ENCODE data around the gene TPRG1.
"Not testable (repeated sequence)": the region's sequence is repeated elsewhere in the genome, so short reads cannot be mapped to it uniquely, and the experiment has no call there.

Gene TPRG1

DNA sequence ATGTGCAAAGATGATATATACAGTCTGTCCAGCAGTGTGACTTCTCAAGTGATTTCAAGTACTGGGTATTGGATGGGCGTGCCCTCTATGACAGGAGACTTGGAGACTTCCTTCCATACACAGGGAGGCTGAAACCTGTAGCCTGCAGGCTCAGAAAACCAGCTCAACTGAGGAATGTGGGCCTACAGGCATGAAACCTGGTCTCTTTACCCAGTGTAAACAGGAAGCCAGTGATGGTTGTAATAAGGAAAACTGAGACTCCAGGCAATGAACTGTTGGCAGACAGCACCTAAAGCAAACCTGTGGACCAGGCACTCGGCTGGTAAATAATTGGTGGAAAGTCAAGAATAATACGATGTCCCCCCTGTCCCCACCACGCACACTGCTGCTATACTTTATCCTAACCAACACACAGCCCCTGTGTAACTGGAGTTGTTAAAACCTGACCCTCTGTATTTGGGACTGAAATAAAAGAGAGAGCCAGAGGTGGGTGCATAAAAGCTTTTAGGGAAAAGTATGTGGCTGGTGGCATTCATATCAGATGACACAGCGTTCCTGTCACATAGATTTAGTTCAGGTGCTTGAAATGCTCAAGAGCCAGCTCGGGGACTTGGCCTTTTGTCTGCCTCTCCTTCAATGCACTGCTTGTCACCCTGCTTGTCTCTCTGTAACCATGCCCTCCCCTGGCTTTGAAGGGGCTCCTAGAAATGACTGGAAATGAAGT lies 144.7 kb downstream of the TPRG1 start:
- no peak for DNase-seq (ENCODE audit: low read depth)

DNA sequence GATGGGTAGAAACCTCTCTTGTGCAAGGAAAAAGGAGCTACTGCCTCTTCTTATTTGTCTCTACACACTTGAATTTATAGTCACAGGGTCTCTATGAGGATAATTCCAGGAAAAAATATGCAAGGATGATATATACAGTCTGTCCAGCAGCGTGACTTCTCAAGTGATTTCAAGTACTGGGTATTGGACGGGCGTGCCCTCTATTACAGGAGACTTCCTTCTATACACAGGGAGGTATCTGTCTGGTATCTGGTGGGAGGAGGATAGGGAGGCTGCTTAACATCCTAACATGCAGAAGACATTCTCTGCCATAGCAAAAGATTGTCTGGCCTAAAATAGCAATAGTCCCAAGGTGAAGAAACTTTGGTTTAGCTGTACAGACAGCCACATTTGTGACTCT lies 146.1 kb downstream of the TPRG1 start:
- DNase-seq (ENCODE audit: low read depth) = no peak

DNA sequence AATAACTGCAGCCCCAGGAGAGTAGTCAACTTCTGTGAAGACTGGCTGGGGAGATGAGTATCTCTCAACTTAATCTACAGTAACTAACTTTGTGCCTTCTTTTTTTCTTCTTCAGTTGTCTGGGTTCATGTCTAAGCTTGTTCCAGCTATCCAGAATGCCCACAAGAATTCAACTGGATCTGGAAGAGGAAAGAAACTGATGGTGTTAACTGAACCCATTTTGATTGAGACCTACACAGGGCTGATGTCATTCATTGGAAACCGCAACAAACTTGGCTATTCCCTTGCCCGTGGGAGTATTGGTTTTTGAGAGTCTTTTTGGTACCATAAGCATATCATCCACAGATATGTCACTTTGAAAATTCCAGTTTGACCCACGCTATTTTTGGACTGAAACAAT lies 148.7 kb downstream of the TPRG1 start:
- DNase-seq (ENCODE audit: low read depth) = no peak

DNA sequence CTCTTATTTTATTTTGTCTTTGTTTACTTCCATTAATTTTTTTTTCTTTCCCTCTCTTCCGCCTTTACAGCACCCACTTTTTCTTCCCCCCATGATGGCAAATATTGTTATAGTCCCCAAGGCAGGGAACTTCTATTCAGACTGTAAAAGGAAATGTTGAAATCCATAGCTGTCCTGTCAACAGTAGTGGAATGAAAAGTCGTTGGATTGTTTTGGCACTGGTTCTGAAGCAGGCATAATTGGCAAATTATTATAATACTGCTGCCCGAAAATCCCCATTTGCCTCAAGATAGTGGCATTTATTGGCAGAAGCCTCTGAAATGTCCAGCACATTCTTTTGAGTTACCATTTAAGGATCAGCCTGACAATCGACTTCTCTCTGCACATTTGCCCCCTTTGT lies 150.6 kb downstream of the TPRG1 start:
- DNase-seq (ENCODE audit: low read depth) = no peak

DNA sequence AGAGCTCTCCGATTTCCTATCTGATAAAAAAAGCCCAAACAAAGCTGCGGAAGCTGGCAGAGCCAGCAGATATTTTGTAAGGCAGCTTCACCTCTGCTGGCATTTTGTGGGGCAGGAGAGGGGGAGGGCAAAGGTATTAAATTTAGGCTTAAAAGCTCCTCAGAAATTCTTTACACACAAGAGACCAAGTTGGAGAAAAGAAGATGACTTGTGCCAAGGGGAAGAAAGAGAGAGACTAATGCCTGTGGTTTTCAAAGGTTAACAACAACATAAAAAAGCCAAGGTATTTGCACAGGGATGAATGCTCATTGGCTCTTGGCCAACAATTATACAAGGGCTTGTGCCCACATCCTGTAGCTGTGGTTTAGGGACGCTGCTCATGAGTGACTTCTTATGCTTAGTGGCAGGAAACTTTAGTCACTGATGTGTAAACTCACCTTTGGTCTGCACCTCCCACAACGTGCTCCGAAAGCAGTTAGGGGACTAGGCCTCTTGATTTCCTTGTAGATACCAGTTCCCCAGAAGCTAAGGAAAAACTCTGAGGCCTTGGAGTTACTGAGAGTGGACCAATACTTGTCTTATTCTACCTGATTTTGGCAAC lies 152.9 kb downstream of the TPRG1 start:
- no peak for DNase-seq (ENCODE audit: low read depth)

DNA sequence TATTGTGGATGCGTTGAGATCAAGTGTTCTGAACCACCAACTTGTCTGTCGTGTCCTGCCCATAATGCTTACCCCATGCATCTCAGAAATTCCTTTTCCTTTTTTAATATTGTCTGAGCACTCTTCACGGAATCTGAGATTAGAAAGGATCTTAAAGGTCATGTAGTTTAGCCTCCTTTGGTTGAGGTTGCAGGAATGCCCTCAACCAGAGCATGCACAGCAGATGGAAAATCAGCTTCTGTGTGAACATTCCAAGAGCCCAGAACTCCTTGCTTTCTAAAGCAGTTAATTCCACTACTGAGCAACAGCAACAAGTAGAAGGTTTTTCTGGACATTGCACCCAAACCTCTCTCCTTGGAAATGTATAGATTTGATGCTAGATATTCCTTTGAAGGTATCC lies 153.7 kb downstream of the TPRG1 start:
- DNase-seq (ENCODE audit: low read depth) = no peak

DNA sequence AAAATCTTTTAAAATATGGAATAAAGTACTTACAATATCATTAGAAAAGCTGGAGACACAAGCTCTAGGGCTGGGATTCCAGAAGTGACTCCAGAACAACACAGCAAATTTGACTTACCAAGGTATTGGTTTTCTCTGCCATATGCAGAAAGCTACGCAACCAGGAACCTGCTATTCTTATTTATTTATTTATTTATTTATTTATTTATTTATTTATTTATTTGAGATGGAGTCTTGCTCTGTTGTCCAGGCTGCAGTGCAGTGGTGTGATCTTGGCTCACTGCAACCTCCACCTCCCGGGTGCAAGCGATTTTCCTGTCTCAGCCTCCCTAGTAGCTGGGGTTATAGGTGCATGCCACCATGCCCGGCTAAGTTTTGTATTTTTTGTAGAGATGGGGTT lies 157.9 kb downstream of the TPRG1 start:
- not testable (repeated sequence) for DNase-seq (ENCODE audit: low read depth)

DNA sequence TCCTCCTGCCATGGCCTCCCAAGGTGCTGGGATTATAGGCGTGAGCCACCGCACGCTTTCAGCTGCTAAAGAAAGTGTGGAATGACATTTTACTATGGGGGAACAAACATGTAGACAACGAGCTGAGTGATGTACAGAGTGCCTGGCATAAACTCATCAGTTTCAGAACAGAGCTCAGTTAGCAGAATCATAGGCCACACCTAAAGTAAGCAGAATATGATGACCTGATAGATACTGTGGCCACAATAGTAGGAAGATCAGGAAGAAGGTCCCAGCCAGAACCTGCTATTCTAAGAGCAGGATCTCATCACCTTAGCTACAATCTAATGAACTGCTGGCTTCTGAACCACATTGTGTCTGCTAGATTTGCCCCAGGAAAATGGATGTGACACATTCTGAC lies 158.3 kb downstream of the TPRG1 start:
- DNase-seq (ENCODE audit: low read depth) = no peak

DNA sequence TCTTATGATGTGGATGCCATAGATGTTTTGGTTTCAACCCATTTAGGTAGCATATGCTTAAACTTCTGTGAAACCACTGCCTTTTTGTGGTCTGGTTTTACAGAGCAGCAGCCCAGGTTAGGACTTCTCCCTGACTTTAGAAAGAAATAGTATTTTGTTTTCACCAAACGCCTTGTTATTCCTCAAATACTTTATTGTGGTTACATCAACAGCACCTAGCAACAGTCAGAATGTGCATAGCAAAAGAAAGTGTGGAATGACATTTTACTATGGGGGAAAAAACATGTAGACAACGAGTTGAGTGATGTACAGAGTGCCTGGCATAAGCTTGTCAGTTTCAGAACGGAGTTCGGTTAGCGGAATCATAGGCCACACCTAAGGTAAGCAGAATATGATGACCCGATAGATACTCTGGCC lies 159.2 kb downstream of the TPRG1 start:
- DNase-seq (ENCODE audit: low read depth) = no peak

DNA sequence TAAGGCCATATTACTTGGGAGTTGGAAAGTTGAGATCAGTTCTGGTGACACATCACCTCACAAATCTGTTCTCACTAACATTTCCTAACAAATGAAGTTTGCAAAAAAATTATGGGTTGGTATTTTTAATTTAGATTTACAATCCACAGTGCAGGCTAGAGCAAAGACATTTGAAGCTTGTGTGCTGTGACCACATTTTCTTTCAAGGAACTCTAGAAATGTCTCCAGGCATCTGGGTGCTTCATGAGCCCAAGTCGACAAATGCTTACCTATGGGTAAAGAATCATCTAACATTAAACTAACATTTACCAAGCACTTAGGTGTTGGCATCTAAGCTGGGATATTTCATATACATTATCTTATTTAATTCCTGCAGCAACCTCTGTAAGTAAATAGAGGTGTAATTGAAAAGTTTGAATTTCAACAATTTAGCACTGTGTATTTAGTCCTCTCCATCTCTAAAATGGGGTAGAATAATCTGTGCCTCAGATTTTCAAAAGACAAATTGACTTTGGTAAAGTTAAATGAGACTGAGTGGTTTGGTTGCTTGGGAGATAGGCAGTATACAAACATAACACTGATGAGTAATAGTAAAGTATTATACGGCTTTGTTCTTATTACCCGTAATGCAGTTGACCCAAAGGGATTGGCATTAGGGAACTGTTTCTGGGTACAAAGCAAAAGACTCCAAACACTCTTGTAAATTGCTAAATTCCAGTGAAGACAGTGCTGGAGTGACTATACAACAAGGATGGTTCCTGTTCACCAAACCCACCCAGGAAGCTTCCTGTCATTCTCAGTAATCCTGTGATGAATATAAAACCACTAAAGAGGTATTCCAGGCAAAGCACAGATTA lies 162.5 kb downstream of the TPRG1 start:
- DNase-seq (ENCODE audit: low read depth) = no peak

DNA sequence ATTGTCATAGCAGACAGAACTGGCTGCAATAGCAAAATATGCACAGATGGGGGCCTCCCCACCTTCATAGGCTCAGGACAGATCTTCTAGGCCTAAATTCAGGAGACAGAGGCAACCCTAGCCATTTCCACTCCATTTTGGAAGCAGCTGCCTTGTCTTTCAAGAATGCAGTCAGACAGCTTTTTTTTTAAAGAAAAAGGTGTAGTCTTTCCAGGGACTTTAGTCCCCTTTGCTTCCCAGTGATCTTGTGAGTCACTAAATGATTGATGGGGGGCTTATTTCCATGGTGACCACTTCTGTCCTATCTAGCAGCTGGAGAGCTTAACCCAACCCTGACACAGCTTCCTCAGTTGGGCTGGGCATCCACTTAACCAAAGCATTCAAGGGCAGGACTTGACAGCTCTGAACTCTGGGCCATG lies 165.9 kb downstream of the TPRG1 start:
- no peak for DNase-seq (ENCODE audit: low read depth)

DNA sequence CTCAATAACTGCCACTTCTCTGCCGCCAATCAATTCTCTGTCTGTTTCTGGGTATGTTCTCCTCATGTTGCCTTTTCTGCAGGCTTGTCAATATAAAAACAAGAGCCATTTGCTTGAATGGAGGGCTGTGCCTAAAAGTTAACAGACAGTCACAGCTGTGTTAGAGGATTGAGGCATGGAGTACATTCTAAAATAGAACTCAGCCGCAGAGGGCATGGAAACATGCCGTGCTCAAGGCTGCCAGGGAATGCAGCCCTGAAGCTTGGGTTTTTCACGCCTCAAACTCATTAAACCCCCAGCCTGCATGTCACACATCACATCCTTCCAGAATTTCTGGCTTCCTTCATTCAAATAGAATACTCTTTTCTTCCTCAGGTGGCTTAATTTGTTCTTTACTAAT lies 166.6 kb downstream of the TPRG1 start:
- no peak for DNase-seq (ENCODE audit: low read depth)

DNA sequence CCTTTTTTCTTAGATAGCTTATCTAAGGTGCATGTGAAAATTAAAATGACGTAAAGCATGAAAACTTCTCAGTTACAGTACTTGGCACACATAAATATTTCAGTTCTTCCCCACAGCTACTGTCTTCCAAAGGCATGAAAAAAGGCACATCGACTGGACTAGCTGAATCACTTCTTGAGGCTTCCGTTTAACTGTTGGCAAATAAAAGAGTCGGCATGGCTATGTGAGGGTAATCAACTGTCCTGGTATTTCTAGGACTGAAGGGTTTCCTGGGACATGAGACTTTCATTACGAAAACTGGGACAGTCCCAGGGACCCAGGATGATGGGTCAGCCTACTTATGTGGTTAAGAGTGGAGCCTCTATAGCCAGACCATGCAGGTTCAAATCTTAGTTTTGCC lies 168.2 kb downstream of the TPRG1 start:
- no peak for DNase-seq (ENCODE audit: low read depth)

DNA sequence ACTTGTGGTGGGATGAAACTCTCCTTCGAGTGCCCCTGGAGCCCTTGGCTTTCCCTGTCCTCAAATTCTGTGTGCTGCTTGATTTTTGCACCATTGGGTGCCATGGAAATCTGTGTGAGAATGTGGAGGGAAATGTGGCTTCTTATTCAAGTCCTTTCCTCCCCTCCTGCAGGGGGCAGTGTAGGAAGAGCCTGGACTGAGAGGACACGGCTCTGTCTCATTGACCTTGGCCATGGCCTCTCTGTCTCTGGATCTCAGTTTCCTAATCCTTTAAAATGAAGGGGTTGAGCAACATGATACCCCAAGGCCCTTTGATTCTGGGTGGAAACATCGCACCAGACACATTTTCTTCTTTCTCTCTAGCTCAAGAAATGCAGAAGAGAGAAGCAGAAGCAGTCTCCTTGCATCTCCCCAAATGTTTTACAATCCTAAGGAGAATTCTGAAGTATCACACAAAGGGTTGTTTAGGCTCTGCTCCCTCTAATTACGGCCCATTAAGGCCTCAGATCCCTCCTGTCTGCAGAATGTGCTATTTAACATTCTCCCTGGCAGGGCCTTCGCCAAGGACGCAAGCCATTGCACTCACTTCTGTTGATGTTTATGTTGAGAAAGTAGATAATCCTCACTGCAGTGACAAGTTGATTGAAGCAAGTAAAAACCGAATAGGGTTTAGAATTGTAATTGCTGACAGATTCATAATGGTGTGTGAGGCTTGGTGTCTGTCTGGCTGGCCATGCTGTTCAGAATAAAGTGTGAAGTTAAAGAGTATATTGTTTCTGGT lies 169.1 kb downstream of the TPRG1 start:
- DNase-seq (ENCODE audit: low read depth) = no peak

DNA sequence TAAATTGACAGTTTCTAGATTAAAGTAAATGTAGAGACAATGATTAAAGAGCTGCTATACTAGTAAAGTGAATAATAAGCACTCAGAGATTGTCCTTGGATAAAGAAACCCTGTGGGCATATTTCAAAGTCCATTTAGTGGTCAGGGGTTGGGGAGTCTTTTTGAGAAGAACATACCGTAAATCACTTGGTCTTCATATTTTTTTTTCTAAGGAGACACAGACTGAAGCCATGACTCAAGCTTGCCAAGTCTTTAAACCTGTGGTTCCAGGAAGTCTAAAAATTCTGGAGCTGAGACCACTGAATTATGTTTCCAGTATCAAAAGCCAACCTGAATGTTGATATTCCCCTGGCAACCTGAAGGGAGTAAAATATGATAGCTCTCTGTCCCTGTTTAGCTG lies 171.0 kb downstream of the TPRG1 start:
- no peak for DNase-seq (ENCODE audit: low read depth)

DNA sequence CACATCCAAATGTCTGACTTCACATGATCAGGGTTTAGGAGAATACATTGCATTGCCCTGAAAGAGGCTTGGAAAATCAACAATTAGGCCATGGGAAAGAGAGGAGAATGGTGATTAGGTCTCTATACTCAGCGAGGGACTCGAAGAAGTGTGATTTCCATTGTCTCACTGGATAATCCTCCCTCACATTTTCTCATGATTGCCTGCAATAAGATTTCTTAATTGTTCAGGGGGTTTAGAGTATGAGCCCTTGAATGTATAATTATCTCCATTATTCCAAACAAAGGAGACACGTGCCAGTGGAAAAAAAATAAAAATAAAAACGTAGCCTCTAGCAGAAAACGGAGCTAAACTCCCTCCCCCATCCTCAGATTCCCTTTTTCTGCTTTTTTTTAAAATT lies 173.2 kb downstream of the TPRG1 start:
- DNase-seq (ENCODE audit: low read depth) = no peak

DNA sequence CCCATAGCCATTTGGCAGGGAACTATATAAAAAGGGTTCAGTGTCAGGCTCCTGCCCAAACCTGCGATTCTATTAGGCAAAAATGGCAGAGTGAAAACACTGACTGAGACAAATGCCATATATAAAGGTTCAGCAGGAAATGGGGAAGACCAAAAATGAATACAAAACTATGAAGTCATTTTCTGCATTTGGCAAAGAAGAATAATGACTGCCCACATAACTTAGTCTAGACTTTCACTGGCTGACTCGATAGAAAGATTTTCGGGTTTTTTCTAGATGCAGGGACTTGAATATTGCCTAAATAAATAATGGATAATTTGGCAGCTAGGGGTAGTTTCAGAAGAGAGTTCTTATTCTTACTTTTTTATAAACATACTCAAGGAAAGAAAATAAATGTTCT lies 178.0 kb downstream of the TPRG1 start:
- DNase-seq (ENCODE audit: low read depth) = no peak

DNA sequence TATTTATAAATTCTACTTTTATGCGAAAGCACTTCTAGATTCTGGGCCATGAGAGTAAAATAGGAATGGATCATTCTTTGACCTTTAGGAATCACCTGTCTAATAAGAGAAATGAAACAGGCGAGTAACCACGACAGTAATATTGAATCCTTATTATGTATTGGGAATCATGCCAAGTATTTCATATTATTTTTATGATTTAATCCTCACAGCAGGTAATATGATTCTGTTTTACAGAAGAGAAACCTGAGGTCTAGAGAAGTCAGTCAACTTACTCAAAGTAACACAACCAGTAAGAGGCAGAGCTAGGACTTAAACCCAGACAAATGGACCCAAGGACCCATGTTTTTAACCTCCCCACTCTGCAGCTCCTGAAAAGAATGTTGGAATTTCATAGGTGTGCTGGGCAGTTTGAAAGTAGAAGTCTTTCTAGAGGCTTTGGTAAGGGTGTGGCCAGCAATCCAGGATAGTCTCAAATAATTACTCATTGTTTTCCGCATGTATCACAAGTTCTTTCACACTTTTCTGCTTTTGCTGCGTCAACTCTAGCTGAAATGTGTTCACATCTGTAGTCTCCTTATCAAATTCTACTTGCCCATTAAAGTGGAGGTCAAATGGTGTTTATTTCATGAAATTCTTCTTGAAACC lies 181.7 kb downstream of the TPRG1 start:
- DNase-seq (ENCODE audit: low read depth) = no peak

DNA sequence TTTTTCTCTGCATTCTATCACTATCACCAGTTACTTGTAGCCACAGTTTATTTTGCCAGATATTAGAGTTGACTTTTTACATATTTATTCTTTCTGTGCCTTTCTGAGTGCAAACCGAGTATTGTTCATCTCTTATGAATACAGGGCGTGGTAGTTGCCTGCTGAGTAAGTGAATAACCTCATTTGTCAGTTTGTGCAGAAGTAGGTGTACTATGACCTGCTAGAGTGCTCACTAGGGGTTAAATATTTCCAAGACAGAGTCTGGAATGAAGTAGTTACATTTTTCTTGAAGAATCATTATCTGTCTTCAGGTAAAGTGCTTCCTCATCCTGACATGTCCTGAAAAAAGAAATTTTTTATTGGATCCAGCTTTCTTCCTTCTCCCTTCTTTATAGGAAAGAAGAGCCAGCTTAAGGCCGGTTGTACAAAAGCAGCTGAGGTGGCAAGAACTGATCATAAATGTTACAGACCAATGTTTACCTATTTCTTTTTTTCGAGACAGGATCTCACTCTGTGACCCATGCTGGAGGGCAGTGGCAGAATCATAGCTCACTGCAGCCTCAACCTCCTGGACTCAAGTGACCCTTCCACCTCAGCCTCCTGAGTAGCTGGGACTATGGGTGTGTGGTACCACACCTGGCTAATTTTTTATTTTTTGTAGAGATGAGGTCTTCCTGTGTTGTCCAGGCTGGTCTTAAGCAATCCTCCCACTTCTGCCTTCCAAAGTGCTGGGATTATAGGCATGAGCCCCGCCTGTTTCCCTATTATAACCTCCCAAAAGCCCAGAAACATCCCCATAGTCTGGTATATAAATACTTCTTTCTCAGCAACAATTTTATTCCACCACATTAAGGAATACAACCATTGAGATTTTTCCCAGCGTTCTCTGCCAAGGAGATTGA lies 182.5 kb downstream of the TPRG1 start:
- no peak for DNase-seq (ENCODE audit: low read depth)

DNA sequence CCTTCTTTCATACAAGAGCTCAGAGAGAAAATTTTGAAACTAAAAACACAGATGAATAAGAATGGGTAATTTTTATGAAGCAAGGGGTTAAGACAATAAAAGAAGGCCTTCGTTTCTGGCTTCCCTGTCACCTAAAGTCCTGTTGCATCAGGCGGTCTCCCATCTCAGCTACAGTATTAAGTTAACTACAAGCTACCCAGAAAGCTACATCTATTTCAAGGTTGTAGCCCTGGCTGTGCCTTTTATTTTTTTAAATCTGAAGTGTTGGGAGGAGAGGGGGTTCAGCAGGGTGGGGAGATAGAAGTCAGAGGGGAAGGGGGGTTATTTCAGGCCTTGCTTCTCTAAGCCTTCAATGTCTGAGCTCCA lies 183.3 kb downstream of the TPRG1 start:
- no peak for DNase-seq (ENCODE audit: low read depth)
